ENCODE results near the gene POLR3F.
"Not testable (repeated sequence)": the region's sequence is repeated elsewhere in the genome, so short reads cannot be mapped to it uniquely, and the experiment has no call there.

POLR3F gene

GRCh38 chr20:18477821-18478220, 10.6 kb downstream of the POLR3F start:
- TF ChIP-seq CTCF (IDR thresholded peaks at IDR 0.05): no peak
- no peak overlapping the region for H3K27ac ChIP-seq
- no peak overlapping the region for H3K4me3 ChIP-seq
- DNase-seq (ENCODE audit: low spot score): no peak

GRCh38 chr20:18481596-18481995, 14.4 kb downstream of the POLR3F start:
- no peak for DNase-seq (ENCODE audit: low spot score)
- no peak for TF ChIP-seq CTCF (IDR thresholded peaks at IDR 0.05)

GRCh38 chr20:18488301-18488700, 21.1 kb downstream of the POLR3F start:
- DNase-seq (ENCODE audit: low spot score): no peak
- no peak overlapping the region for H3K4me3 ChIP-seq
- no peak for TF ChIP-seq CTCF (IDR thresholded peaks at IDR 0.05)
- H3K27ac ChIP-seq: no peak overlapping the region

More at GRCh38 chr20:18481596-18481995, 14.4 kb downstream of the POLR3F start:
- no peak overlapping the region for H3K27ac ChIP-seq
- no peak overlapping the region for H3K4me3 ChIP-seq

GRCh38 chr20:18496042-18496441, 28.9 kb downstream of the POLR3F start:
- no peak for DNase-seq (ENCODE audit: low spot score)
- TF ChIP-seq CTCF (IDR thresholded peaks at IDR 0.05): no peak
- Histone ChIP-seq H3K27ac (no peak overlapping the region), H3K4me3 (peak overlapping the region; percentile 78)

- no peak for TF ChIP-seq CTCF (IDR thresholded peaks at IDR 0.05)
- Histone ChIP-seq H3K4me3 (peak within 1 kb of the TSS; percentile 78), H3K27ac (peak within 1 kb of the TSS; percentile 63 to 79)
- DNase-seq (ENCODE audit: low spot score): peak; percentile 83
Observed at GRCh38 chr20:18496740-18497592, 29.8 kb downstream of the POLR3F start, which contains the start of gene RBBP9. RBBP9 (minus strand) TSS chr20:18497225; CDS start chr20:18497167, 58 bp downstream.

GRCh38 chr20:18497603-18498002, 30.4 kb downstream of the POLR3F start:
- TF ChIP-seq CTCF (IDR thresholded peaks at IDR 0.05): no peak
- Histone ChIP-seq H3K27ac (peak overlapping the region in 1 of 2 donors; percentile 79), H3K4me3 (no peak overlapping the region)
- DNase-seq (ENCODE audit: low spot score): no peak

GRCh38 chr20:18501672-18502071, 34.5 kb downstream of the POLR3F start:
- DNase-seq (ENCODE audit: low spot score); H3K4me3 ChIP-seq; H3K27ac ChIP-seq: not testable (repeated sequence)
